NCI-H510A (cell line): ENCODE measurements around the gene GALNT3.

Experiments used
- DNase-seq: peaks from one replicate; lab custom pipeline; 2025; lab: John Stamatoyannopoulos, UW

GALNT3 gene

GRCh38 chr2:165725421-165725820, 68.6 kb downstream of the GALNT3 start:
- no peak for DNase-seq

GRCh38 chr2:165720511-165720910, 73.5 kb downstream of the GALNT3 start:
- no peak for DNase-seq

GRCh38 chr2:165718610-165719210, 75.3 kb downstream of the GALNT3 start:
- DNase-seq: no peak

GRCh38 chr2:165716091-165716490, 78.0 kb downstream of the GALNT3 start:
- DNase-seq: no peak

GRCh38 chr2:165706960-165707487, 87.0 kb downstream of the GALNT3 start:
- DNase-seq: no peak

- no peak for DNase-seq
Observed at GRCh38 chr2:165701147-165701546, 92.9 kb downstream of the GALNT3 start.

- DNase-seq: no peak
Observed at GRCh38 chr2:165700531-165700930, 93.5 kb downstream of the GALNT3 start.

- DNase-seq: no peak
Observed at GRCh38 chr2:165699946-165700345, 94.1 kb downstream of the GALNT3 start.

- DNase-seq: no peak
Observed at GRCh38 chr2:165698444-165698884, 95.6 kb downstream of the GALNT3 start.

GRCh38 chr2:165697748-165698443, 96.2 kb downstream of the GALNT3 start:
- DNase-seq: no peak
